Activated CD4-positive, CD25-positive, alpha-beta regulatory T cell treated with anti-CD3 and anti-CD28 coated beads, Interleukin-2, amount 50 U/mL, for 16 hours (primary cell): ENCODE measurements around the gene GOLGB1.
"Not testable (repeated sequence)": the region's sequence is repeated elsewhere in the genome, so short reads cannot be mapped to it uniquely, and the experiment has no call there.

ENCODE experiments used
- DNase-seq: peaks from one replicate; pipeline ENCODE4 v3.0.0-alpha.2; 2020; ENCODE audit warnings: low read depth, low spot score

GOLGB1 gene

DNA sequence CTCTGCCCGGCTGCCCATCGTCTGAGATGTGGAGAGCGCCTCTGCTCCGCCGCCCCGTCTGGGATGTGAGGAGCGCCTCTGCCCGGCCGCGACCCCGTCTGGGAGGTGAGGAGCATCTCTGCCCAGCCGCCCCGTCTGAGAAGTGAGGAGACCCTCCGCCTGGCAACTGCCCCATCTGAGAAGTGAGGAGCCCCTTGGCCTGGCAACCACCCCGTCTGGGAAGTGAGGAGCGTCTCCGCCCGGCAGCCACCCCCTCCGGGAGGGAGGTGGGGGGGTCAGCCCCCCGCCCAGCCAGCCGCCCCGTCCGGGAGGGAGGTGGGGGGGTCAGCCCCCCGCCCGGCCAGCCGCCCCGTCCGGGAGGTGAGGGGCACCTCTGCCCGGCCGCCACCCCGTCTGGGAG is 60.8 kb downstream of the GOLGB1 start:
- DNase-seq = not testable (repeated sequence)

DNA sequence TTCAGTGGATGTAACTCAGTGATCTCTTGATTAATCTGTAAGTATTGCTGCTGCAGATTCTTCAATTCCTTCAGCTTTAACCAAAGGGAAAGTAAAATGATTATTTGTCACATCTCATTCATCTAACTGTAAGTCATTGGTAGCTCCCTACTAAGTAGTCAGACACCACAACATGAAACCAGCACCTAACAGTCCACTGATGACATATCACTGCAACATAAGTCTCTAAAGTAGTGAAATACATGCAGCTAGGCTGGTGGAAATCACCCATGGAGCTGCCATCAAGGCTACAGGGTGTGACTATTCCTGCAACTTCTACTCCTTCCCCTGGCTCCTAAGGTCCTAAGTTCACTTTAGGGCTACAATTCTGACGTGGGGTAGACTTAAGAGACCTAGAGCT is 67.7 kb downstream of the GOLGB1 start:
- DNase-seq = no peak

DNA sequence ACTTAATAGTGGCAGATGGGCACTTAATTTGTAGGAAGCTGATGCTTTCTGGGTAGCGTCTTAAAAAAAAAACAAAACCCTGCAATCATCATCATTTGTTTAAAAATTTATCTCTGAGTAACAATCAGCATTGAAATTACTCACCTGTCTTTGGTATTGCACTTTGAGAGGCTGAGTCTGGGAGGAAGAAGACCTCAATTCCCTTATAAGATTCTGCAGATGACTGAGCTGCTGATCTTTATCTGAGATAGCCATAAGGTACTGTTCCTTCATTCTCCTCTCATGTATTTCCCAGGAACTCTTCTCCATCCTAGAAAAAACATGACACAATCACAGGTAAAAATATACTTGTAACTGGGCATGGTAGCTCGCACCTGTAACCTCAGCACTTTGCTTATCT is 72.4 kb downstream of the GOLGB1 start:
- no peak for DNase-seq

DNA sequence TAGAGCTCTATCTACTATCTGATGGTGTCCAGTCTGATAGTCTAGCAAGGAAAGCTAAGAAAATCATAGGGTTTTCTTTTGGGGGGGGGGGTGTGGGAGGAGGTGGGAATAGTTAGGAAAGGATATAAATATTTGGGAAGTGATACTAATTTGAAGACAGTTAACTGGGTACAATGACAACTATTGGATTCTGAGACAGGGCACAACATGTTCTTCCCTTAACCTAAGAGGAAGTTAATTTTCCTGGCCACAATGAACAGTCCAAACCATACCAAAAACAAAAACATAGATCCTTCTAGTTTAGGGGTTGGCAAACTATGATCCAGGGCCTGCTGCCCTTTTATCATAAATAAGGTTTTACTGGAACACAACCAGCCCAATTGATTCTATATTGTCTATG is 78.9 kb downstream of the GOLGB1 start:
- no peak for DNase-seq

DNA sequence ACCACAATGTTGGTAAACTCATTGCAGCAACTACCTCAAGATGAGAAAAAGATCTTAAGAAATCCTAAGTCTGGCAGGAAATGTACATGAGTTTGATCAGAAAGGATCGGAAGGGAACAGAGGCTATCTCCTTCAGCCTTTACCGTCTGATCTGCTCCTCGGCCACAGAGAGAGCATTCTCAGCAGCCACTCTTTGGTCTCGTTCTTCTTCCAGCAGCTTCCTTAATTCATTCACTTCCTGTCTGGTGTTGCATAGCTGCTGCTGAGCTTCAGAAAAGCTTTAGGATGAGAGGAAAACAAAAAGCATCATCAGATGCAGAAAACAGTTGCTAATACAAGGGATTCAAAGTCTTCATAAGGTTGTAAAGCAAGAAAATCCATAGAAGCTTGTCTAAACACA is 82.2 kb downstream of the GOLGB1 start:
- DNase-seq = no peak

DNA sequence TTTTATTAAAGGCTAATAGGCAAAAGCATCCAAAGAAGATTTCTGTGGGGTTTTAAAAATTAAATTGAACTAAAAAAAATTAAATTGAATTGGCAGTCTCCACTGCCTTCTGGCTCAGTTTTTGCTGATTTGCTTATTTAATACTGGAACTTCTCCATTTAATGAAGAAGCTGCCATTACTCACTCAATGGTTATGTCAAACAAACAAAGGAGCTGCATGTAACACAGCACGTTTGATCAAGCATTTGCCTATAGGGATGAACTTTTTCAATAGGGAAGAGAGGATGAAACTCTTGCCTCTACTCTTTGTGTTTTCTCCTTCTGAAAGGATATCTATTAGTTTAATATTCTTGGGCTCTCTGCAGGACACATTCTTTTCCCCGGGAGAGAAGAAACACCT is 84.1 kb downstream of the GOLGB1 start:
- DNase-seq = no peak

DNA sequence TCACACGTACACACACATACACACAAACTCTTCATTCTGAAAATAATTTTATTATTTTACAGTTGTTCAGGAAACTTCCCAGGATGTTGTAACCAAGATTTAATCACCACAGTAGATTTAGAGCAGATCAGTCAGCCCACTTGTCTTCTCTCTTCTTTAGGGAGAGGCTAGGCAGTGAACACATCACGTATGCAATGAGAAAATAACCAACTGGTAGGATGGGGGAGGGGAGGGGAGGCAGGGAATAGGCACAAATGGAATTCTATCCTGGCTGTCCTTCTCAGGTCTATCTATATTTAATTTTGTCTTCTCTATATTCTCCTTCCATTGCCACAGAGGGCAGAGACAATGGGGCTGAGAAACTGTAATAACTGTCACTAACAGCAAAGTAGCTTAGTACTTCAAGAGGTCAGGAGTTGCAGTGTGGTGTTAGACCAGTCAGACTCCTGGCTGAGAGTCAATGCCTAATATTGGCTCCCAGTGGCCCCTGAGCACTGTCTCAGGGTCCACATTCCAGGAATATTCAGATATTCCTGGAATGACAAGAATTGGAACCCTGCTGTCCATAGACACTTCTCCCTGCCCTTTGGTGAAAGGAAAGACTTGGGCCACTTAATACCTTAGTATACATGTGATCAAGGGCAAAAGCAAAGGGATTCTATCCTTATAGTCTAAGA is 86.2 kb downstream of the GOLGB1 start:
- DNase-seq = no peak

DNA sequence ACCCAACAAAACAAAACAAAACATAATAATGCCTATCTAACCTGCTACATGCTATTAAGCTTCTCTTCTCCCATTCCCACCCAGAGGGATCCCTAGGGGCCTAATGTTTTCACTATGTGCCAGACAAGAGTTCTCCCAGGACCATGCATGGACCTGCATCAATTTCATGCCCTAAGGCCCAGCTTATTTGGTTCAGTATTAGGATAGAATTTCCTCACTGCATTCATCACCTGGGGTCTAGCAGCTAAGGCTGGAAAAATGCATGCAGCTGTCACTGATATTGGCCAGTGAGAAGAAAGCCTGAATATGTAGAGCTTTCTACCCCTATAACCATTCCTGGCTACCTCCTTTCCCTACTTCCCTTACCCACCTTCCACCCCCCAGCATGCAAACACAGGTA is 86.8 kb downstream of the GOLGB1 start:
- no peak for DNase-seq

DNA sequence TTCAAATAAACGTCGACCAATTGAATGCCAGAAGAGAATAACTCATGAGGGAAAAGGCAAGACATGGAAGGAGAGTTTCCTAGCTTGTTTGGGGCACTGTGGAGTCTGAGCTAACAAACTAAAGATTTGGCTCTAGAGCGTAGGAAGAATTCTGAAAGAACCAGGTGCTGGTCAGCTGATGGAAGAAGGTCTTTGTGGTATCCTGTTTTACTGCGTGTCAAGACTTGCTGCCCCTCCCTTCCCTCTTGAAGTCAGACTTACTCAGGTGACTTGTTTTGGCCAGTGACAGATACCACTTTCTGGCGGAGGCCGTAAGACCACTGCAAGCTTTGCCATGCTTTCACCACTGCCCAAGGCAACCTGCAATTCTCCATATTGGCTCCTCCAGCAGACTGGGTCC is 88.2 kb downstream of the GOLGB1 start:
- no peak for DNase-seq

DNA sequence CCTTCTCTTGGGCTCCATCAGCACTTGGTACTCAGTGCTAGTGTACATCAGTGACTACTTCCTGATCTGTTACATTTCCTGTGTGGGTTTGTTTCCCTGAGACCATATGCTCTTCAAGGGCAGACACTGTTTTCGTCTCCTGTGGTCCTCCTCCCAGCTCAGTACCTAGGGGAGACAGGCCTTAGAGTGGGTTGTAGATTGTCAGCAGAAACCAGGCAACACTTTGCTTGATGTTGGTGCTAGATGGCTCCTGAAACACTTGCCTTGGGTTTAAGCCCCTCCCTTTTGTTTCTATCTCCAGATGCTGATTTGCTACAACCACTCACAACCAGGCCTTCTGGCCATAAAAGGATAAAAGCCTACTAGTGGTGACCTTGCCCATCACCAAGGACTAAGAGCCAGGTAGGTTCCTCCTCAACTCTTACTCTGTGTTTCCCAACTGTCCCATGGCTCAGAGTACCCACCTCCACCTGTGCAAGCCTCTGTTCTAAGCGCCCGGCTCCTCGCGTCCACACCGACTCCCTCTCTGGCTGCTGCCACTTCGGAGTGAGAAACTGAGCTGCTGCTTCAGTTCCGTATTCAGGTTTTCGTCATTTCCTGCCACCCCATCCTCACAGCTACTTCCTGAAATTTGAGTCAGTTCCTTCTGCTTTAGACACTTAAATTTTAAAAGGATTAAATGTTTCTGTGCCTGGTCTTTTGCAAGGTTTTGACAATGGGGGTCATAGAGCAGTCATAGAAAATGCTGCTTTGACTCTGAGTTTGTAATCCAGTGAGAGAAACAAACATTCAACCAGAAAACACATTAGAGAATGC is 89.0 kb downstream of the GOLGB1 start, which contains the start of gene HCLS1:
TSS of gene HCLS1 (minus strand) at position 548 of the 816 bp plus-strand sequence. CDS start 2,556 bp downstream, outside the sequence.
- peak; percentile 56 for DNase-seq

DNA sequence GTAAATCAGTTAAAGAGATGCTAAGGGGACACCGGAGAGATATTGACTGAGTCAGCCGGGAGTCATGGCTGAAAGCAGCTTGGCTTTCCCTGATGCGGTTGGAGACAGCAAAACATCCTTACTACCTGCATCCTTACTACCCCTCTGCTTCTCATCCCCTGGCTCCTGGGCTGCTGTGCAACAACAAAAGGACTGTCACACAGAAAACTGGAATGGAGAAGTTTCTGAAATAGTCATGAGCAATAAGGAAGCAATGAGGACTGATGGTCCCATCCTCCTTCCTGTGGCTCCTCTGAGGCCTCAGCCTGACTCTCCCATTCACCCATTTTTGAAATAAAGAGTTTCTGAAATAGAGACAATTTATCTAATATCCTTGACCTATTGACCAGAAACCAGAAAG is 90.0 kb downstream of the GOLGB1 start:
- DNase-seq = no peak

DNA sequence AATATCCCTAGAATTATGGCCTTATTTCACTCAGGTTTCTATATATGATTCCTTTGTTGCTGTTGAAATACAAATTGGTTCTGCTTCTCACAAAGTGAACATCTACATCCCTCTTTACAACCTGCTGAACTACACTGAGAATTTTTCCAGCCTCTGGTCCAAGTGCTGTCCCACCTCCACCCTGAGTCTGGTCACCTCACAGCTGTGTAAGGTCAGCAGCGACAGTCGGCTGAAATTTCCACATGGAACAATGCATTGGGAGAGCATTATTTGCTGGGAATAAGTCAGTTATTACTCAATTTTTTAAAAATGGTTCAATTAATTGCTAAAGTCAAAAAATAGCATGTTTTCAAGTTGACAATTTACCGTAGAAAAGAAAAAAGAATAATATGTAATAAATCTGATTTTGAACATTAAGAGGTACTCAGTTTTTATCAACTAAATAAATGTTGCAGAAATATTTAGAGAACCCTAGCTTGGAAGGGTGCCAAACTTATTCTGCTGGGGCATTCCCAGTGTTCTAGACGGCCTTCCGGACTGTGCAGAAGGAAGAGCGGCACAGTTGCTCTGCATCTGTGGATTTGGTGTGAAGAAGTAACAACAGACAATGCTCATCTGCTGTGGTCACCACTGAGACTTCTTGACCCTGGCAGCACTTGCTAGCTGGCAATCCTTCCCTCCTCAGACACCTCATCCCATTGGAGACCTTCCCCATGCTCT is 90.7 kb downstream of the GOLGB1 start:
- no peak for DNase-seq

DNA sequence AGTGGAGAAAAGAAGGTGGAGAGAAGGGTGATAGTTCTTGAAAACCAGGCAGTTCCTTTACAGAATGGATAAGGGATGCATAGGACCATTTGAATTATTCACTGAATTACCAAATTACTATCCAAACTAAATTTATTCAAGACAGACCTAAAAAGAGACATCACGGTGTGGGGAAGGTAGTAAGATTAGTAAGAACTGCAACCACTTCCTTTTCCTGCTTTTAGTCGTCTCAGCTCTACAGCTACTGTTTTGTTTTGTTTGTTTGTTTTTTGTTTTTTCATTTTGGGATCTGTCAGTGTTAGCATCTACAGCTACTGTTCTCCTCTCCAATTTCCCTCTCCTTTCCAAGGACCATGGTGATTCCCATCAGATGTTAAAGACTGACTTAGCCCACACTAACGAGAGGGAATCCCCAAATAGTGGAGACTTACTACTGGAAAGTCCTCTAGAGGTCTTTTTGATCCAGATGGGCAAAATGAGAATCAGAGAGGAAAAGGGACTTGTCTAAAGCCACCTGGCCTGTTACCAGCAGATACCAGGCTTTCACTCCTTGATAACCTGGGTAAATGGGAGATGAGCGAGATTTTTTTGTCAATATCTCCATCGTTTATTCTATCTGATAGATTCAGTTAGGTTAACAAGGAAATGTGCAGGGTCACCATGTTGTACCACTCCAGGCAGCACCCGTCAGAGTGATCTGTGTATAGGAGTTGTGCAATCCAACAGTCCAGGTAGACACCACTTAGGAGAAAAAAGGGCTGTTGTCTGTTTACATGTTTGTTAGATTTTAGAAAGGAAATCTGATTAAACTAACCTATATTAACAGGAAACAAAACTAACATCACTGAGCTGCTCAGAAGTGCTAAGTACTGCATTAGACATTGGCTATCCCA is 94.8 kb downstream of the GOLGB1 start:
- no peak for DNase-seq

DNA sequence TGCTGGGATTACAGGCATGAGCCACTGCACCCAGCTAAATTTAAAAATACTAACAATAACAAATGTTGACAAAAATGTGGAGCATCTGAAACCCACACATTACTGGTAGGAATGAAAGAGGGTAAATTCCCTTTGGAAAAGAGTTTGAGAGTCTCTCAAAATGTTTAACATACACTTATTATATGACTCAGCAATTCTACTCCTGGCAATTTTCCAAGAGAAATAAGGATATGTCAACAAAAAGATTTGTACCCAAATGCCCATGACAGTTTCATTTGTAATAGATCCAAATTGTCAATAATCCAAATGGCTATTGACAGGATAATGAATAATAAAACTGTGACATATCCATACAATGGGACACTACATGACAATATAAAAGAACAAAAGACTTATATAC is 97.9 kb downstream of the GOLGB1 start:
- no peak for DNase-seq

DNA sequence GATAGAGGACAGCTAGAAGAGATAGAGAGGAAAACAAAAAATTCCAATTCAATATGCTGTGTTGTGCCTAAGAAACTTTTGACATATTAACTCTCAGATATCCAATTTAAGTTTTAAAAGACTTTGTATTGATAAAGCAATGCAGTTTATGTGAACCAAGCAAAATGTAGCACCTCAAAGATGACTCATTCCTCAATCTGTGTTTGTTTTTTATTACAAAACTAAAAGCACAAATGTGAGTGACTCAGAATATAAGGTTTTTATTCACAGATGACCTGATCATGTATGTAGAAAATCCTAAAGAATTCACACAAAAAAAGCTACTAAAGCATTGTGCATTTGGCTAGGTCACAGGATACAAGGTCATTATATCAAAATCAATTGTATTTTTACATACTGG is 99.9 kb downstream of the GOLGB1 start:
- no peak for DNase-seq

DNA sequence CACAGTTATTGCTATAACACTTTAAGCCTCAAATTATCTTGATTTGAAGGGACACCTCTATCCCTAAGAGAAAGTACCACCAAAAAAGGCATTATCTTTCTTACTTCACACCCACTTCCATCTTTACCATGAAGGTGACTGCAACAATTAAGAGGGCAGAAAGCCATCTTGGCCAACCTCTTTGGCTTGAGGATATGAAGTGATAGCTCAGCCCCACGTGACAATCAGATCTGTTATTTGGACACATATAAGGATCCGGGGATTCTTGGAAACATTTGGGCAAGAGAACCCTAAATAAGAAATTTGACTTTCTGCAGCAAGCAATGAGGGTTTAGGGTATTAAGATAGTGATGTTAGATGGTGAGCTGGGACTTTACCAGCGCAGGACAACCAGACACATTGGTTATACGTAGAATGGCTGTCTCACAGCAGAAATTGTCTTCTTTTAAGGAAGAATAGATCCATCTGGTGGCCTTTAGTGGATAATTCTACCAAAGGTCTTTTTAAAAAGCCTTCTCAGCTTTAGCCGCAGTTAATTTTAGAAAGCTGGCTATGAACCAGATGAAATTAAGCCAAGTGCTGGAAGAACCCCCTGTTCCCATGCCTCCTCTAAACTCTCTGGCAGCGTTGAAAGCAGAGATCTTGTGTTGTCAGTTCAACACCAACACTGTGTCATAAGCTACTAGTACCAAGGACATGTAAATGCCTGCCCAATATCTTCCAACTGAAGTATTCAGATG is 101.2 kb downstream of the GOLGB1 start:
- DNase-seq = no peak

DNA sequence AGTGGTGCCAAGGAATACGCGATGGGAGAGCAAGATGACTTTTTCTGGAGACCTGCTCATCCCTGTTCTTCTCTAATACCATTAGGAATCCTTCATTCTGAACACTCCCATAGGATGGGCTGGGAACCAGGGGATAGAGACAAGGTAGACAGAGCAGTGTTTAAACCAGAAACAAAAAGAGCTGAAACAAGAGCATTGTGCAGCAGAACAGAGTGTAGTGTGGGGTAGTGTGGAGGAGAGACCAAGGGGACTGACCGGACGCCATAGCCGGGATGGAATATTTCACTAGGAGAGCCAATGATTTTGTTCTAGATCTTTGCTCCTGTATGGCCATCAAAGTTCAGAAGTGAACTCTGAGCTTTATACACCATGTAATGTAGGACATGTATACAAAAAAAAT is 104.5 kb downstream of the GOLGB1 start:
- DNase-seq = no peak

DNA sequence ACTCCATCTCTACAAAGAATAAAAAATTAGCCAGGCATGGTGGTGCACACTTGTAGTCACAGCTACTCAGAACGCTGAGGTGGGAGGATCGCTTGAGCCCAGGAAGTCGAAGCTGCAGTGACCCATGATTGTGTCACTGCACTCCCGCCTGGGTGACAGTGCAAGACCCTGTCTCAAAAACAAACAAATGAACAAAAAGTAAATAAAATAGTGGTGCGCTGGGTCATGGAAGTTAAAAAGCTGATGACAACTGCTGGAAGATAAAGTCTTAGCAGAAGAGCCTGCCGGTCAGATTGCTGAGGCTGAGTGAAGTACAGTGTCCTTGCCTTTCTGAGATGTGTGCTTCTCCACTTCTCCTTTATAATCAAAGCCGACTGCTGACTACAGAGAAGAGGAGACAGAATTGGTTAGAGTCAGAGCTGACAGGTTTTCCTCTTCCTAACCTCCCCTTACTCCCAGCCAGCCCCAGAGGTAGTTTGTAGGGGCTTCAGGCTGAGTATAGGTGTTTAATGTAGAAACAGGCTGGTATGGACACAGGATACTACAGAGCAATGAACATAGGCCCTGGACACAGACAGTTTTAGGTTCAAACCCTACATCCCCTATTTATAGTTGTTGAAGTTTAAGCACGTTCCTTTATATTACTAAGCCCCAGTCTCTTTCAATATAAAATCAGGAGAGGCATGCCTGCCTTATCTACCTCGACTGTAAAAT is 106.8 kb downstream of the GOLGB1 start:
- no peak for DNase-seq

DNA sequence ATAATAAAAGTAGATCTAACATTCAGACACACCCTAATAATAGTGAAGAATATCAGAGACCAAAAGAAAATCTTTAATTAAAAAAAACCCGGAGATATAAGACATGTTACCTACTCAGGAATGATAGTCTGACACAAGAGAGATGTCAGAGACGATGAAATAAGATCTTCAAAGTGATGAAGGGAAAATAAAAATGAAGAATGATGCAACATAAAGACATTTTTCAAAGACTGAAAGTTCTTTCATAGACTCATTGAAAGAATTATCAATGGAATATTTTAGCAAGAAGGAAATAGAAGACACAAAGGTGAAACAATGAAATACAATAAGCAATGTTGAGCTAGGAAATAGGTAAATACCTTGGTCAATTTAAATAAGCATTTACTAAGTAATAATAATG is 108.4 kb downstream of the GOLGB1 start:
- no peak for DNase-seq

DNA sequence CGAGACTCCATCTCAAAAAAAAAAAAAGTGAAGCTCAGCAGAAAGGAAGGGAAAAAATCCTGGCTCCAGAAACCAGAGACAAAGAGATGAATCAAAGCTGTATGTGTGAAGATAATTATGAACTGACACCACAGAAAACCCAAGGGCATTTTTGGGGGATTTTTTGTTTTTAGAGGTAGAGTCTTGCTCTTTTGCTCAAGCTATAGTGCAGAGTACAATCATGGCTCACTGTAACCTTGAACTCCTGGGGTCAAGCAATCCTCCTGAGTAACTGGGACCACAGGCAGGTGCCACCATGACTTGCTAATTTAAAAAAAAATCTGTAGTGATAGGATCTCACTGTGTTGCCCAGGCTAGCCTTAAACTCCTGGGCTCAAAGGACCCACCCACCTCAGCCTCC is 111.6 kb downstream of the GOLGB1 start:
- no peak for DNase-seq
